GM13976 (cell line): Measurements from ENCODE around the gene ABHD6.
A peak's percentile ranks its signal among the peaks of the same experiment; 100 is the strongest.

ENCODE experiments used
- DNase-seq: peaks from one replicate; pipeline ENCODE4 v3.0.0; 2012; ENCODE audit warnings: low spot score
- in situ Hi-C: fragments of 300-500 bp; cut with MboI; formaldehyde crosslinking; loops from one replicate; pipeline ENCODE4 v1.12.0; 2022; ENCODE audit warnings: low sequenced_read_pairs, mixed read lengths, inconsistent platforms; ENCODE audit not compliant: unreplicated experiment
- TF ChIP-seq, protein P1 (sequence below): IDR thresholded peaks from 2 replicates; pipeline ENCODE4 v1.5.1; 2012; ENCODE audit warnings: borderline replicate concordance, mild to moderate bottlenecking; ENCODE audit not compliant: insufficient read depth; ENCODE audit errors: extremely low read depth, missing control alignments, control extremely low read depth

ABHD6 gene

DNA sequence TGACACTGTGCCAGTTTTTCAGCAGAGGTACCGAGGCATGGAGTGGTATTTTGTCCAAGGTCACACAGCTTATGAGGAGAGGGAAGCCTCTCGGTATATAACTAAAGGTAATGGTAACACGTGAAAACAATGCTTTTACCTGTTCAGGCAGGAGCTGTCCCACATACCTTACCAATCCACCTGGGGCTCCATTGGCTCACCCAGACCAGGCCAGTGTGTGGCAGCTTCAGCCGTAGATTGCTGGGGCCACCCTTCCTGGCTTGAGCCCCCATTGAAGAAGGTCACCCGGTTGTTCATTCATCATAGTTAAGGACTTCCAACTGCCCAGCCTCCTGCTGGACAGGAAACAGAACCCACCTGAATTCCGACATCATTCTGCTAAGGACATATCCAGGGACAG lies 59.3 kb downstream of the ABHD6 start:
- in situ Hi-C loops = no loop called here
- no peak for DNase-seq
- TF ChIP-seq, protein P1, sequence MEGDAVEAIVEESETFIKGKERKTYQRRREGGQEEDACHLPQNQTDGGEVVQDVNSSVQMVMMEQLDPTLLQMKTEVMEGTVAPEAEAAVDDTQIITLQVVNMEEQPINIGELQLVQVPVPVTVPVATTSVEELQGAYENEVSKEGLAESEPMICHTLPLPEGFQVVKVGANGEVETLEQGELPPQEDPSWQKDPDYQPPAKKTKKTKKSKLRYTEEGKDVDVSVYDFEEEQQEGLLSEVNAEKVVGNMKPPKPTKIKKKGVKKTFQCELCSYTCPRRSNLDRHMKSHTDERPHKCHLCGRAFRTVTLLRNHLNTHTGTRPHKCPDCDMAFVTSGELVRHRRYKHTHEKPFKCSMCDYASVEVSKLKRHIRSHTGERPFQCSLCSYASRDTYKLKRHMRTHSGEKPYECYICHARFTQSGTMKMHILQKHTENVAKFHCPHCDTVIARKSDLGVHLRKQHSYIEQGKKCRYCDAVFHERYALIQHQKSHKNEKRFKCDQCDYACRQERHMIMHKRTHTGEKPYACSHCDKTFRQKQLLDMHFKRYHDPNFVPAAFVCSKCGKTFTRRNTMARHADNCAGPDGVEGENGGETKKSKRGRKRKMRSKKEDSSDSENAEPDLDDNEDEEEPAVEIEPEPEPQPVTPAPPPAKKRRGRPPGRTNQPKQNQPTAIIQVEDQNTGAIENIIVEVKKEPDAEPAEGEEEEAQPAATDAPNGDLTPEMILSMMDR = no peak

DNA sequence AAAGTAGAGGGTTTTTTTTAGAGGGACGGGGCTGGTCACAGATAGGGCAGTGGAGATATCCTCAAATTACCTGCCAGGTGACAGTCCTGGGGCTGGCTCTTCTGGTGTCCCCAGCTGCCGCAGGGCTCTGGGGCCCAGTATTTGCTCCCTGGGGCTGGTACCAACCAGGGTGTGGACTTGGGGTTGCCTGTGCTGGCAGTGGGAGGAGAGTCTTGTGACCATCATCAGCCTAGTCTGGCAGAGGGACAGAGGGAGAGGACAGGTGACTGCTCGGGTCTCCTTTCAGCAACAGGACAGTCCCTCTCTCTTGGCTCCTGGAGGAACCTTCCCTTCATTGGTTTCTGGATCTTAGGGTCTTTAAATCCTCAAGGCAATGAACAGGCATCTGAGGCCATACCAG lies 60.6 kb downstream of the ABHD6 start:
- in situ Hi-C loops = no loop called here

DNA sequence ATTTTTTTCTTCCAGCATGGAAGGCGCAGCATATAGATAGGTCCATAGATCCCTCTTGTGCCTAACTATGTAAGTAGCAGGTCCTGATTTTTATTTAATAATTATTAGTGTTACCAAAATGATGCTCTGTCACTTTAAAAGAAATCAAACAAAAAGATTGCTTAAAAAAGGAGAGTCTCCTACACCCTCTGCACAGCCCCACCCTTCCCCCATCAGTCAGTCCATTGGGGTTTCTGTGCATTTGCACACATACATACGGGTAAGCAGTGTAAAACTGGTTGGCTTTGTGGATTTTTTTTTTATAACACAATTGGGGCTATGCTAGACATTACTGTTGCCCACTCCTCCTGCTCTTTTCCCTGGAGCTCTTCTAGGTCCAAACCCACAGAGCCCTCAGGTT lies 61.5 kb downstream of the ABHD6 start:
- no peak for DNase-seq
- TF ChIP-seq, protein P1 = no peak
- in situ Hi-C loops = no loop called here

More for the DNA sequence above, 60.6 kb downstream of the ABHD6 start:
- TF ChIP-seq, protein P1 = no peak
- DNase-seq = no peak

DNA sequence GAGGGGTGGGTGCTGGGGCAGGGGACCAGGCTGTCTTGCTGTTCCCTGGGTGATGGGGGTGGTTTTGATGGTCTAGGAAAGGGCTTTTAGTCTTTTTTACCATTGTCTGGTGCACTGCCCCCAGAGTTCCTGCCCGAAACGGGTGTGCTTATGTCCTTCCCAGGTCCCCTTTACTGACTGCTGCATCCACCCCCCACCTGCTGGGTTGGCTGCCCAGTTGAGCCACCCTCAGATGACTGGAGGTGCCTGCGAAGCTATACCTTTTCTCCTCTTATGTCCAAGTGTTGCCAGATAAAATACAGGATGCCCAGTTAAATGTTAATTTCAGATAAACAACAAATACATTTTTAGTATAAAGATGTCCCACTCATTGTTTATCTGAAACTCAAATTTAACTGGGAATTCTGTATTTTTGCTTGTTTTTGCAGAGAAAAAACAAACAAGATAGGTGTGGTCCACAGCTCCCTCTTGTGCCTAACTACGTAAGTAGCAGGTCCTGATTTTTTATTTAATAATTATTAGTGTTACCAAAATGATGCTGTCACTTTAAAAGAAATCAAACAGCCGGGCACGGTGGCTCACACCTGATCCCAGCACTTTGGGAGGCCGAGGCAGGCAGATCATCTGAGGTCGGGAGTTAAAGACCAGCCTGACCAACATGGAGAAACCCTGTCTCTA lies 62.4 kb downstream of the ABHD6 start:
- in situ Hi-C loops = loop anchor here (5.0 to 10.0 kb wide), 2 partner anchors 113 to 295 kb away; partner anchors contain the start of gene FLNB
- TF ChIP-seq, protein P1 = peak; percentile 41
- DNase-seq = no peak

DNA sequence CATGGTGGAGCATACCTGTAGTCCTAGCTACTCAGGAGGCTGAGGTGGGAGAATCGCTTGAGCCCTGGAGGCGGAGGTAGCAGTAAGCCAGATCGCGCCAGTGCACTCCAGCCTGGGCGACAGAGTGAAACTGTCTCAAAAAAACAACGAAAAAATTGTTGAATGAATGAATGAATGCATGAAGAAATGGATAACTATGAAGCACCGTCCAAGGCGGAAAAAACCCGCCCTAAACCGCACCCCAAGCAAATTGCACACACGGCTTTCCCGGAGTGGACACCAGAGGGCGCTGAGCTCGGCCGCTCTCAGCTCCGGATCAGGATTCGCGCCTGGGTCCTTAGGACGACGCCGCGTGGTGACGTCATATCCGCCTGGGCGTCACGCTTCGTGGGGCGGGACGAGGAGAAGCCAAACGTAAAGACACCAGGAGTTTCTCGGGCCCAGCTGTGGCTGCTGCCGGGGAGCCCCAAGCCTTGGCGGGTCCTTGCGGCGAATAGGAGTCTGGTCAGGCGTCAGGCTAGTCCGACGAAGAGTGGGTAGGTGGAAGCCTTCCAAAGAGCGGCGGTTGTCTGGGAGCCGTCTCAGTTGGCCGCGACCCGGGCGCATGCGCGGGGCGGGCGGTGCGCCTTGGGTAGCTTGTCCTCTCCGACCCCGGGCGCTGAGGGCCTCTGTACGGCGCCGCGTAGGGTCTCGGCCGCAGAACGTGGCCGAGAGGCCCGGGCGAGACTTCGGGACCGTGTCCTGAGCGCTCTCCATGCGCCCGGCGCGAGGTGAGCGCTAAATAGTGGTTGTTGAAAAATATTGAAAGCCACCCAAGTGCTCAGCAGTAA lies 68.5 kb downstream of the ABHD6 start, which contains the start of the genes HTD2 and RPP14:
Gene HTD2 (plus strand): TSS at position 639 of the 830 bp plus-strand sequence. CDS start 11,094 bp downstream, outside the sequence.
Gene RPP14 (plus strand): TSS at position 364 of the 830 bp plus-strand sequence. CDS start 4,085 bp downstream, outside the sequence.
- peak; percentile 96 for DNase-seq
- TF ChIP-seq, protein P1 = peak; percentile 95
- in situ Hi-C loops = loop anchor here (10.0 kb wide), 1 partner anchor 301 kb away; the partner anchor contains the start of gene FLNB

DNA sequence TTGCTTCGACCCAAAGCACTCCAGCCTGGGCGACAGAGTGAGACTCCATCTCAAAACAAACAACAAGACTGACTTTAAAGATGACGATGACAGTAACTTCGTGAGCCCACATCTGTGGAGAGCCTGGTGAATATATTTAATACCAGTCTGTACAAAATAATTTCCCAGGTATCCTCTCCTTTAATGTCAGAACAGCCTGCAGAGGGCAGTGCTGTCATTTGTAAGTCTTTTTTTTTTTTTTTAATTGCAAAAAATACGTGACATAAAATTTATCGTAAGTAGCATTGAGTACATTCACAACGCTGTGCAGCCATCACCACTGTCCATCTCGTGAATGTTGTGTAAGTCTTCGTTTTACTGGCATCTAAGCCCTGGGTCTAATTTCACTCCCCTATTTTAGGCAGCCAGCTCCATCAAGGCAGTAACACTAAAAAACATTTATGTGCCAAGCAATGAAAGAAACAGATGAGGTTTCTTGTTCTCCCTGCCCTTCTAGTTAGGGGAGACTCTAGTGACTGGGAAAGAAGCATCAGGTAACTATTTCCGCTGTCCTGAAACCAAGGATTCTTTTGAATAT lies 70.1 kb downstream of the ABHD6 start:
- DNase-seq = peak; percentile 49
- TF ChIP-seq, protein P1 = peak; percentile 50
- in situ Hi-C loops = loop anchor here (10.0 kb wide), 1 partner anchor 303 kb away; the partner anchor contains the start of gene FLNB
